ENCODE measurements around the gene SH3TC2.

DNA sequence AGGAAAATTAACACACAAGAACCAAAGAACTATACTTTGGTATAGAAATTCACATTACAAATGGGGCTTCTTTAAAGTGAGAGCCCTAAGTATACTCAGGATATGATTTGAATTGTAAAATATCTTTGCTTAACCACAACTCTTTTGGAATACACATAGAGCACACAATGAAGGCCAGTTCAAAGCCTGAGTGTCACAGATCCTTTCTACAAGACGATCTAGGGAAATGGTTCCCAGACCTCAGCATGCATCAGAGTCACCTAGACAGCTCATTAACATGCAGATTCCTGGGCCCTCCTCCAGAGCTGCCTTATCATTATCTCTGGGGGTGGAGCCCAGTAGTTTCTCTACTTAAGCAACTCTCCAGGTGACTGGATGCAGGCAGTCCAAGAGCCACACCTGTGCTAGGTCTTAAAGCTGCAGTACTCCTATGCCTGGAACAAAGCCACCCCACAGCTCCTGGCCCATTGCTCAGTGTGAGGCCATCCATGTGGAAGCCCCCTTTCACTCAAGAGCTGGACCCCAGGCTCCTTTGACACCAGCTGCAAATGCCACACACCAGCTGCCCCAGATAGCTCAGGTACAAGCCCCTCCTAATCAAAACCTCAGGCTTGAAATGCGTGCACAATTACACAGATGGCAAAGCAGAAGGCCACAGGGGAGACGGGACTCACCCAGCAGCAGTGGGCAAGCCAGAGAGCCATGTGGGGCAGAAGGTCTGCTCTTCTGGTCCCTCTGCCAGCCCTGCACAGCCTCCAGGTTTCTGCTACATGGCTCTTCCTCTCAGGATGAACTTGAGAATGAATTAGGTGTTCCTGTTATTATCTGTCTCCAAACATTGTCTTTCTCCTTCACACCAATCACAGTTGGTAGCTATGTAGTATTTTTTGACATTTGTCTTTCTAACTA lies 106.1 kb downstream of the SH3TC2 start:
- TF ChIP-seq CTCF (conservative IDR thresholded peaks at IDR 0.05; ENCODE audit: low read depth, low read length) (no peak), EZH2phosphoT487 (IDR thresholded peaks at IDR 0.05; ENCODE audit: borderline replicate concordance, low read length) (no peak)
